Measurements from ENCODE around the gene ADCY1.

The ADCY1 gene

DNA sequence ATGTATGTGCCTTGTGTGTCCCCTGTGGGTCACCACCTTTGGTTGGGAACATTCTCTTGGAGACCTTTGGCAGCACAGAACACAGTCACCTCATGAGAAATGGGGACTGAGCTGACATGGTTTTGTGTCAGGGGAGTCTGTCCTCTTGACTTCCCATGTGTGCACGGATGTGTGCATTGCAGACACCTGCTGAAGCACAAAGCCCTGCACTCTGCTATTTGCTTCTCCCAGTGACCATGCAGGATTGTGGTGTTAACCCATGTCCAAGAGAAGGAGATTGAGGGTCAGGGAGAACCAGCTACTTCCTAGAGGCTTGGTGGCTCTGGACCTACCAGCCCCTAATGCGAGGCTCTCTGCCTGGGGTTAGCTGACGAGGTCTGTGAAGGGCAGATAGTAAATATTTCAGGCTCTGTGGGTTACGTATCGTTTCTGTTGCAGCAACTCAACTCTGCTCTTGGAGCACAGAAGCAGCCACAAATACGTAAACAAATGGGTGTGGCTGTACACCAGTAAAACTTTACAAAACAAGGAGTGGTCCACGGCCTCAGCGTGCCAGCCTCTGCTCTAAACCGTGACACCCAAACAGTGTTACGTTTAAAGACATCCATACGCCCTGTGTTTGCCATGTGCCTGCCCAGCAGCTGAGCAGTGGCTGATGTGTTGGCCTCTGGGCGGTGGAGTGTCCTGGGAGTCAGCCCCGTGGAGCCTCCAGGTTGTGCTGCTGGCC is 51.7 kb downstream of the ADCY1 start:
- DNase-seq: no peak

DNA sequence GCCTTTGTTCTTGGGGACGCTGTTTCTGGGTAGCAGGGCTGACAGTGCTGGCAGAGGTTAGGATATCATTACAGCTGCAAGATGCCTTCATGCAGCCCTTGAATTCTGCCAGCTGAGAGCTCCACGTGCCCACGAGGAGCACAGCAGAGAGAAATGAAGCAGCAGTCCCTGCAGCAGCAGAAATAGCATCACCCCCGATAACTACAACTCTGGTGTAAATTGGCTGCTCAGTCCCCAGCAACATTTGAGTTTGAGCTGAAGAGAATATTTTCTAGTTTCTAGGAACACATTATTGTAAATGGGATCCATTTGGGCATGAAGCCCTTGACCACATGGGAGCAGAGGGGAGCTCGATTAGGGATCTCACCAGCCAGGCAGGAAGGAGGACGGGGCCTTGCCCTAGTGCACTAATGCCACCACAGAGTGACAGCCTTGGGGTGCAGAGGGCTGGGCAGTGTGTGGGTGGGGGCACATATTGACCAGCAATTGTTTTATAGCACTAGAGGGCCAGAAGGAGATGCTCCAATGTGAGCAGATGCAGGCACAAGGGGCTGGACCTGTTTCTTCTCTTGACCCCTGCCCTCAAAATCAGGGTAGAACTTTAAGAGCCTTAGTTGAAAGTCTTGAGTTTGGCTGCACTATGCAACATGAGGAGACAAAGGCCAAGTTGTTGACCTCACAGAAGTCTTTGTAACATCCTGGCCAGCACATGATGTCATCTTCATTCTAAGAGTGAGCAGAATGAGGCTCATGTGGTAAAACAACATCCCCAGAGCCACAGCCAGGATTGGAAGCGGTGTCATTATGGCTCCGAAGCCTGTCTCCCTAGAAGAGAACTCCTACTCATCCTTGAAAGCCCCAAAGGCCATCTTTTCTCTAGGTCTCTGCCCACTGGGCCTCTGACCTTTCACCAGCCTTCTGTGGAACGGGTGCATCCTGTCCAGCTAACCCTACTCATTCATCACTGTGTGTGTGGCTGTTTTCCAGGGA is 52.6 kb downstream of the ADCY1 start:
- DNase-seq: no peak

DNA sequence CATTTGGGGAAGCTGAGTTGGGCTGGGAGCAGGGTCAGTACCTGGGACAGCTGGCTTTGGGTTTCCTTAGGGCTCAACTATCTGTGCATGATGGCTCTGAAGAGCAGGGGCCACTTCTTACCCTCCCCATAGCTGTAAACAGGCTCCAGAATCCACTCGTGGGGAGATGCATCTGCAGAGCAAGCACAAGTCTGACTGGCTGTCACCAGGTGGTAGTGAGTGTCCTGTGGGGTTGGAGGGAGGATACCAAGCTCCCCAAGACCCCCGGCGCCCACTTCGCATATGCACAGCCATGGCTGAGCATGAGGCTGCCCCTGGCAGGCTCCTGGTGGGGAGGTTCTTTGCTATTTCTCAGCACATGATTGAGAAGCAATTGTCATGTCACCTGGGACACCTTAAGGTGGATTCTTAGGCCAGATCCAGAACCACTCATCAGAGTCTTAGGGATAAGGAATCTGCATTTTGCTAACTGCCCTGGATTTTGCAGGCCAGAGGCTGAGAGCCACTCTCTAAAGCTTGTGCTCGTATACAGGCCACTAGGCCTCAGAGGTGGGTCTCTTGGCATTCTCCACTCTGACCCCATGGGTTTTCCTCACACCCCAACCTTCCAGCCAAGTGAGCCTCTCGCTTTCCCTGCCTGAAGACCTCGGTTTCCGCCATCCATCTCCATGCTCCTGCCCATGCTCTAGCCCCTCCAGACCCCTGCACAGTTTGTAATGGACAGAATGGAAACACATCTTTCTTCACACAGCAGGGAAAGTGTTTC is 53.7 kb downstream of the ADCY1 start:
- no peak for DNase-seq

DNA sequence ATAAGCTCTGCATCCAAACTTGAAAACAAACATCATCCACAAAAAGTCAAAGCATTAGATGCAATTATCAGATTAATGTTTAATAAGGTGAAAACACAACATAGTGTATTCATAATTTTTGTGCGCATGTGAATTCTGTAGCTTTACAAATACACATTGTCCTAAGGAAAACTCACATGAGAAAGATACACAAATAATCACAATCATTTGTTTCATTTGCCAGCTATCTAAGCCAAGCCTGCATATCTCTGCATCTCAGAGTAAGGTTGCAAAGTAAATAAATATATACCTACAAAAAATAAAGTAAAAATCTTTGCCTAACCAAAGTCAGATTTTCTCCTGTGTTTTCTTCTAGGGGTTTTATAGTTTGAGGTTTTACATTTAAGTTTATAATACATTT is 57.4 kb downstream of the ADCY1 start:
- no peak for DNase-seq

DNA sequence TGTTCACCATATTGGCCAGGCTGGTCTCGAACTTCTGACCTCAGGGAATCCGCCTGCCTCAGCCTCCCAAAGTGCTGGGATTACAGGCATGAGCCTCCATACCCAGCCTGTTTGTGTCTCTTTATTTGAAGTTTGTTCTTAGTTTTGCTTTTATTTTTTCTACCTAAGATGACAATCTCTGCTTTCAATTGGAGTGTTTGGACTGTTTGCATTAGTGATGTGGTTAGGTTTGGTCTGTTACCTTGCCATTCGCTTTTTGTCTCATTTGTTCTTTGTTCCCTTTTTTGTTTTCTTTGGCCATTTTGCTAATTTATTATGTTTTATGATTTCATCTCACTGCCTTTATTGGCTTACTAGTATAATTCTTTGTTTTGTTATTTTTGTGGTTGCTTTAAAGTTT is 62.6 kb downstream of the ADCY1 start:
- DNase-seq: no peak

DNA sequence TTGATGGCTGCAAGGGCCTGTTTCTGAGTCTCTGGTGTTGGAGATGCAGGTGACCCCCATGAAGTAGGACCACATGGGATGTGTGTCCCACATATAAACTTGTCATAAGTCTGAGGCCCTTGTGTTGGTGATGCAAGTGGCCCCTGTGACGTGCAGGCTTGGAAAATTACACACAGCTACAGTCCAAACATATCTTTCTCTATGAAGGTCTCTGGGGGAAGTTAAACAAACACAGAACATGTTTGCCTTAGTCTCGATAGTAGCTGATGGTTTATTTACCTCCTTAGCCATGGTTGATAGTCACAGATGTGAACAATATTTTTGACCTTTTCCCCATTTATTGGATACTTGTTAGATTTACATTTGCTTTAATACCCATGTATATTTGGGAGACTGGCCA is 64.7 kb downstream of the ADCY1 start:
- DNase-seq: no peak

DNA sequence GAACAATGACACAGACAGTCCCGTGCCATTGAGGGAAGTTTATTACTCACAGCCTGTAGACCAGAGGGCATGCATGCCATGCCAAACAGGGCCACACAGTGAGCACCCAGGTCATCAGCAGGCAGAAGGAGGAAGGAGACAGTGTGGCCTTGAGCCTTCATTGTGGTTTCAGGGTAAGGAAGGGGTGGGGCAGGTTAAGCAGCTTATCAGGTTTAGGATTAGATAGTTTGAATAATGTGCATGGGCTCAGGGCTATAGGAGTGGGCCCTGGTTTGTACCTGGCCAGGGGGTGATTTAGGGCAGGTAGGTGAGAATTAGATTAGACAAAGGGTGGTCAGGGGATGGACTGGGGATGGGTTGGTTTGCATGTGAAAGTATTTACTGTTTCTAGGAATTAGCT is 67.9 kb downstream of the ADCY1 start:
- DNase-seq: no peak

DNA sequence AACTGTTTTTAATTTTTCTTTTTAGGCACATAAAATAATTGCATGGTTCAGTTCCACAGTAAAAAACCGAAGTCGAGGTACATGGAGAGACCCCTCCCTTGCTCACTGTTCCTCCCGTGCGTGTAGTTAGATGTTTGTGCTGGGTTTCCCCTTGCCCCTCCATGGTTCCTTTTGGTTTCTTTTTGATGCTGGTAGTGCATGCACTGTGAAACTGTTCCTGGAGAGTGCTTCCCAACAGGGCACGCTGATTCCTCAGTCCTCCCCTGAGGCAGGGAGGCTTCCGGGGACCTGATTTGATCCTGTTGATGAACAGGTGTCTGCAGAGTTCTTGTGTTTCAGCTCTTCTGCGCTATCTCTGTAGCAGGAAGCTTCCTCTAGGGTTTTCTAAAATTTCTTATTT is 69.5 kb downstream of the ADCY1 start:
- no peak for DNase-seq

DNA sequence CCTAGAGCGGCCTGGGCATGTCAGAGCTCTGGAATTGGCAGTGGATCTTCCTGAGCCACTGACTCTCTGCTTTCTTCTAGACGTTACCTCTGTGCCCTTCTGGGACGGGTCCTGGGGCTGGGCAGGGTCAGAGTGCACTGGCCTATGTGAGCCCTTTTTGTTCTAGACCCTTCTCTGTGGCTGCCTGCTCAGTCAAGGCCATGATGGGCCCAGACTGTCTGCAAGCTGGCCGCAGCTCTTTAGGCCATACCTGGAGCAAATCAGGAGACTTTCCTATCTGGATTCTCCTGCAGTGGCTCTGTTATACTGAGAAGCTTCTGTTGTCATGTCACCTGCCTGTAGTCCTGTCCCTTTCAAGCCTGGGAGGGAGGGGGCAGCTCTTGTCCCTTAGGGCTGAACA is 70.1 kb downstream of the ADCY1 start:
- no peak for DNase-seq

DNA sequence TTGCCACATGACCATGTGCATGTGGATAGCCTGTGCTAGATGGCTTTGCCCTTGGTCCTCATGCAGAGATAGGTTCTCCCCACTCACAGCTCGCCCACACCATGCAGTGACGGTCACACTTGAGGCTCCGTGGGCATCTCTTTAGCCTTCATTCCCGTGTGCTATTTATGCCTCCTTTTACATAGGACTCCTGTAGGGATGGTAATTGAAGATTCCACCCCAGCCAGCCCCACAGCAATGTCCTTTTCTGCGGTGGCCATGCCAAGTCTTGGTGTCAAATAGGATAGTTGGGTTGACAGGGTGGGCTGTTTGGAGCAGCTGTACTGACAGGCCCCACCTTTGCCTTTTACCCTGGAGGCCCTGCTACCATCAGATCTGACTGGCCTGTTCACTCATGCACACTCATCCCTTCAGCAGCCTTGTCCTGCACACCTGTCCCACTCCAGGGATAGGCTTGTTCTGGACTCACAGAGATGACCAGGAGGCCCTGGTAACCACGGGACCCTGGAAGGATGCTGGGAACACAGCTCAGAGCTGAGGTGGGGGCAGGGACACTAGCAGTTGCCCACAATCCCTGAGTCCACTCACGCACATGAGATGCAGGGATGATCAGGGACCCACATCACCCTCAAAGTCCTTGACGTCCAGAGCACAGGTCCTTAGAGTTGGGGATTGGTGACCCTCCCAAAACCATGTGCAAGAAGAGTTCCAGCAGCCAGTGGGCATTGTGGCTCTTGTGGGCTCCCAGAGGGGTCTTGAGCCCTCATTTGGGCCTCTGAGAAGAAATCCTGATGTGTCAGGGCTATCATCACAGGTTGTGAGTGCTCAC is 71.2 kb downstream of the ADCY1 start:
- no peak for DNase-seq

DNA sequence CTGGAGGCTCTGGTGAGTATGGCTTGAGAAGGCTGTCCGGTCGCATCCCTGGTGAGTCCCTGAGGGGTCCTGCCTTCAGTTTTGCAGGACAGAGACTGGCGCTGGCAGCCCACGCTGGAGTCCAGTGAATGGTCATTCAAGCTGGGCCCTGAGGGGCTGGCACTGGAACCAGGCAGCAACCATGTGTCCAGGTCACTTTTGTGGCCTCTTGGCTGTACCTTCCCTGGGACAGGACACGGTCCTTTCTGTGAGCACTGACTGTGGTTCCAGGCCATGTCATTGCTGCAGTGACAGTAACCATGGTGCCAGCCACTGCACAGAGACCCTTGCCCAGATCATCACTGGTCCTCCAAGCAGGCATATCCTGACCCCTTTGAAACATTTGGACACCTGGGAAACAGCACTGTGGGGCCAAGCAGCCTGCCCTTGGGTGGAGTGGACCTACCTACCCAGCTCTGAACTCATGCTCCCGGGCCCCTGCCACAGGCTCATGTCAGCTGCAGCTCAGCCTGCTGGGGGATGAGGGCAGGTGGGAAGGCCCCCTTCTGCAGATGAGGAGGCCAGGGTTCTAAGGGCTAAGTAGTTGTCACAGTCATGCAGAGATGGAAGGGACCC is 72.1 kb downstream of the ADCY1 start:
- DNase-seq: no peak

DNA sequence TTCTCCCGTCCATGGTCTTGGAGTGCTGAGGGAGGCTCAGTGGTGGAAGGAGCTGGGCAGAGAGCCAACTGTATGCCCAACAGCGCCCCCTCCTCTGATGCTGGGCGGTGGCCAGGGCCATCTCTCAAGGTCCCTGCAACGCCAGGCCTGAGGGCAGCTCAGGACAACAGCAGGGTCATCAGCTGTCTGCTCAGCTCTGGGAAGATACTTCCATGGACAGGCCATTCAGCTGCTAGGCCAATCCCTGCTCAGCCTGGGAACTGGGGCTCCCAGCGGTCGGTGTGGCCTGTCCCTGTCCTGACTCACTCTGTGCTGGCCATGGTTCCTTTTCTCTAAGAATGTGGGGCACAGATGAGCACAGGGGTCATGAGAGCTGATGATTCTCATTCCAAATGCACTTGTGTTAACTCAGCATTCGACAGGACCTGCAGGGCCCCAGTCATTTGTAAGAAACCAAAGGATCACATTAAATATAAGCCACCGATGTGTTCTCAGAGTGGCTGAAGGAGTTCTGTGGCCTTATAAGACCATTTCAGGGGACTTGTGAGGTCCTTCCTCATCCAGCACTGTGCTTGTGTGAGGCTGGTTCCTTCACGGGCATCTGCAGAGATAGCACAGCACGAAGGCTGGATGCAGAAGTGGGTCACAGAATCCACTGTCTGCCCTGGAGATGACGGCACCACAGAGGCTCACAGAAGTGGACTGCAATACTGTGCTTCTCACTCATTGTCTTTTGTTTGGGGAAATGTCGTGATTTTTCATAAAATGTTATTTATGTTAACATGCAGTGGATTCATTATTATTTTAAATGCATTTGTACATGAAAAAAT is 73.0 kb downstream of the ADCY1 start:
- no peak for DNase-seq

DNA sequence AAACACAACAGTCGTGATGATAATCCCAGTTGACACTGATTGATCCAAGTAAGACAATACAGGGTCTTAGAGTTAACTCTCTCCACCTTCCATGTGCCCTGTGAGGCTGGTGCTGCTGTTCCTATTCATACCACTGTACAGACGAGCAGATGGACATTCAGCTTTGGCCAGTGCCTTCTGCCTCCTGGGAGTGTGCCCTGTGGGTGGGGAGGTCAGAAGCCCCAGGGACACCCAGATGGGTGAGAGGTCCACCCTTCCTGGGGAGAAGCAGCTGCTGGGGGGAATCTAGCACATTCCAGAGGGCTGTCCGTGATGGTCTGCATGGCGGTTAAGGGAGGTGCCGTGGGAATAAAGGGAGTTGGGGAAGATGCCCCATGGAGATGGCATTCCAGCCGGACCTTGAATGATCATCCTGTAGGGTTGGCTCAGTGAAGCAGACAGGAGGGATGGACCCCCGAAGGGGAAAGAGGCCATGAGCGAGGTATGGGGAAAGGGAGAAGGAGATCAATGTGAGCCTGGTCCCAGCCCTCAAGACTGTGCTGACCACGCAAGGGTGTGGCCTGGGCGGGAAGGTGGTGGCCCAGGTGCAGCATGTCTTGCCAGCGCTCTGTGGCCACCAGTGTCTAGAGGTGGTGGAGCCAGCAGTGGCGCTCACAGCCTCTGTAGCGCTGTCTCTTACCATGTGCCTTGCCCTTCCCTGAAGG is 74.0 kb downstream of the ADCY1 start:
- no peak for DNase-seq

DNA sequence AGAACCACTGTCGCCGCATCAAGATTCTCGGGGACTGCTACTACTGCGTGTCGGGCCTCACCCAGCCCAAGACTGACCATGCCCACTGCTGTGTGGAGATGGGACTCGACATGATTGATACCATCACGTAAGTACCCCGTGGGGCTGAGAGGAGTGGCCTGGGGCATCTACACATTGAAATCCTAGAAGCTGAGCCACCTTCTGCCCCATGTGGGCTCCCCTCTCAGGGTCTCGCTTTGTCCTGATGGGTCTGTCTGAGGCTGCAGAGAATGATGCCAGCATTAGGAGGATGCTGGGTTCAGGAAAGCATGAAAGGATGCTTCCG is 74.5 kb downstream of the ADCY1 start:
- no peak for DNase-seq

DNA sequence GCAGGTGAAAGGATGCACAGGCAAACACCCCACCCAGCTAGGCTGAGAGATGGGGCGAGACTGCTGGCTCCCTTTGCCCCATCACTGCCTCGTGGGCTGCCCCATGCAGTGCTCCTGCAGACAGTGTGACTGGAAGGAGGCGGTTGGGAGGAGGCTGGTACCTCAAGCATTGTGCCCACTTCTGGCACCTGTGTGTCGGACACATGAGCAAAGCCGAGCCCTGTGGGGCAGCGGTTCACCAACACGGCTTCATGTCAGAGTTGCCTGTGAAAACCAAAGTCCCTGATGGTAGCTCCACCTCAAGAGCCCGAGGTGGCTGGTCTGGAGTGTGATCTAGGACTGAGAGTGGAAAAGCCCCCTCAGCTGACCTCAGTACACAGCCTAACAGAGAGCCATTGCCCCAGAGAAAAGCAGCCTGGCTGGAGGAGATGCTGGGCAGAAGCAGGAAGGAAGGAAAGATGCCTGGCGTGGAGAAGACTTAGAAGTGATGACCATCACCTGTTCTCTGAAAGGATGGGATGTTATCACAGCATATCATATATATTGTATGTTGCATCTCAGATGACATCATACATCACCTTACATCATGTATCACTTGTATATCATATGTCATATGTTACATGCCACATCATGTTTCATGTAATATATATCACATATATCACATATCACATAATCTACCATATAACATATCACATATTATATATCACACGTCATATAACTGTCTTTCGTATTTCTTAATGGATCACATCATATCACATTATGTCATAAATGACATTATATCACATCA is 75.6 kb downstream of the ADCY1 start:
- no peak for DNase-seq

DNA sequence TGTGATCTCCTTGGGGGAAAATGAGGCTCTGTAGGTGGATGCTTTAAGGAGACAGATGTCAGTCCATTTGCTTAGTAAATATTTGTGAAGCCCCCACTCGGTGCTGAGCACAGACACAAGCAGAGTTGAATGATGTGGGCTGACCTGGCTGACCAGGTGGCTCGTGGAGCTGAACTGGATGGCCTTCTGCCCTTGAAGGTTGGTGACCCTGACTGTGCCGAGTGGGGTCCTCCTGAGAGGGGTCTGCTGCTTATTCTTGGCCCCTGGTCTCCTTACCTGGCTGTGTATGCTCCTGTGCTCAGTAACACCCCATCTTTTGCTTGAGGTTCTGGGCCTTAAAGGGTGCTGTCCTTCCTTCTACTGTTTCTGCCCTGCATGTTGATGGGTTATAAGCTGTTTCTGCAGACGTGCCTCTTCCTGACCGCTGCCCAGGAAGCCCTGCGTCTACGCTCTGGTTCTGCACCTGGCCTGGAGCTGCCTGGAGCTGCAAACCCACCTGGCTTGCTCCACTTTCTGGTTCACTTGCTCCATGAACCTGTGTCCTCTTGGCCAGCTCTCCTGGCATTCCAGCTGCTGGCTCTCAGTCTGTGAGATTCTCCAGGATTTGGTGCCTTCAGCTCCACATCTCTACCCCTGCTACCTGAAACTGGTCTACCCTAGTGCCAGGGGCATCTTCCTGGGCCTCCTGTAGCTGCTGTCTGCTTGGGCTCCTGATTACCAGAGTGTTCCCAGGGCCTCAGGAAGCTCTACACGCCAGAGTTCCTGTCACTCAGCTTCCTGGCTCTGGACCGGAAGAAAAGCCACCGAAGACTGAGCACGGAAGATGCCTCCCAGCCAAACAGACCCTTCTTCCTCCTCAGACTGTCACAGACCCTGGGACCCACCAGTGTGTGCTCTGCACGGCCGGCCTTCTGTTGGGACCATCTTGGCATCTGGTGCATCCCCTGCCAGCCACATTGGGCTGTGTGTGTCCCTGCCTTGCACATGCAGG is 76.5 kb downstream of the ADCY1 start:
- DNase-seq: no peak

DNA sequence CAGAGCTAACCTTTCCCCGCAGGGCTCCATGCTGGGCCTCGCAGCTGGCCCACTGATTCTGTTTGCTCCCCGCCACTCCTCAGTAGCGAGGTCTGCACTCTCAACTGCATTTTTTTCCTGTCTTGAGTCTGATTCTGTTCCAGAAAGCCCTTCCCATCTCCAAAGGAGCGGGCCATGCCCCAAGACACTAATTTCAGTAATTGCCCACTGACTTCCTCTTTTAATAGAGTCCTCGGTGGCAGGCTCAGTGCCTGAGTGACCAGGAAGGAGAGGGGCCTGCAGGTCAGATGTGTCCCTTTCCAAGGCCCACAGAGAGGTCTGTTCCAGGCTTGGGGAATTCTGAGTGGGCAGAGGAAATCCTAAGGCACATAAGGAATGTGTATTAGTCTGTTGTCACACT is 77.4 kb downstream of the ADCY1 start:
- DNase-seq: no peak

DNA sequence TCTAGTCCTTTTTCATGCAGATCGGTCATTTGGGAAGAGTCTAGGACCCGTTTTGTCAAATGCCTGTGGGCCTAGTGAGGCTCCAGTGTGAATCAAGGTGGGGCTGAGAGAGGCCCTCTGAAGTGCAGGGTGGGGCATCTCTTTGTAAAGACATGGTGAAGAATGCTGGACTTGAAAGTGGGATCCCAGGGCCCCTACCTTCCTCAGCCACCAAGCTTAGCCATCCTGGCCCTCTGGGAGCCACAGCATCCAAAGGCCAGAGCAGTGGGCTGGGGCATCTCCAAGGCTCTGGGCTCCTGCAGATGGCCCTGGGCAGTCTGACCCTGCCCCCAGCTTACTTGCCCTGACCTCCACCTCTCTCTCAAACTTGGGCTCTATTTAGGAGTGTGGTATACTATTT is 78.5 kb downstream of the ADCY1 start:
- no peak for DNase-seq

All from T-helper 2 cell (primary cell).